ENCODE data around the gene SSMEM1.

GRCh38 chr7:130160023-130160422 is 47.6 kb upstream of the SSMEM1 start:
- no peak for TF ChIP-seq POLR2A (IDR thresholded peaks at IDR 0.05)
- TF ChIP-seq CTCF (IDR thresholded peaks at IDR 0.05 in 4 of 5, conservative IDR thresholded peaks at IDR 0.05 in 1 of 5): no peak

Measured in gastrocnemius medialis (tissue), 4 donors.